Putamen (tissue), 1 donor: ENCODE results near the gene CDC42SE2.
"Not testable (repeated sequence)": the region's sequence is repeated elsewhere in the genome, so short reads cannot be mapped to it uniquely, and the experiment has no call there.

Source experiments
- DNase-seq: peaks from one replicate; pipeline ENCODE4 v3.0.0-alpha.2; 2016; ENCODE audit warnings: low spot score

CDC42SE2 gene

DNA sequence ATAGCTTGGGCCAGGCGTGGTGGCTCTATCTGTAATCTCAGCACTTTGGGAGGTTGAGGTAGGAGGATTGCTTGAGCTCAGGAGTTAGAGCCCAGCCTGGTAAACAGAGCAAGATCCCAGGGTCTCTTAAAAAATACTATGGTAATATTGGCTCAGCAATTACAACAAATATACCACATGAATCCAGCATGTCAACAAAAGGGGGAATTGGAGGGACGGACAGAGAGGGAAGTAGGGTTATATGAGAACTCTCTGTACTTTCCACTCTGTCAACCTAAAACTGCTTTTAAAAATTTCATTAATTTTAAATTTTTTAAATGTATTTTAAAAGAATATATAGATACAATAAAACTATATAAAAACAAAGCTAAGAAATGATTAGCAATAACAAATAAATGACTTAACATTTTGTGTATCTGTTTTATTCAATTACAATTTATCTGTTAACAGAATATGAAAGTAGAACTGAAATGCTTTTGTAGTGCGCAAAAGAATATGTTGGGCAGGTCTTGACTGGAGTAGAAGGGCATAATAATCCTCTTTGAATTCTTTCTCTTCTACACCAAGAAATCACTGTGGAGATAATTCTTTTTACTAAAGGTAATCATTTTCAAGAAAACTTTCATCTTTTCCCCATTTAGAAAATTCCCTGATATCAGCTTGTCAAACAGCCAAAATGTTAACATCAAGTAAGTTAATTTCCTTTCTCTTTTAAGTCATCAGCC is 12.9 kb upstream of the CDC42SE2 start:
- DNase-seq = no peak

- DNase-seq = peak; percentile 31
These were observed 11.1 kb upstream of the CDC42SE2 start for GRCh38 chr5:131252824-131253171.

- not testable (repeated sequence) for DNase-seq
These were observed 9.8 kb upstream of the CDC42SE2 start for GRCh38 chr5:131254025-131254424.

DNA sequence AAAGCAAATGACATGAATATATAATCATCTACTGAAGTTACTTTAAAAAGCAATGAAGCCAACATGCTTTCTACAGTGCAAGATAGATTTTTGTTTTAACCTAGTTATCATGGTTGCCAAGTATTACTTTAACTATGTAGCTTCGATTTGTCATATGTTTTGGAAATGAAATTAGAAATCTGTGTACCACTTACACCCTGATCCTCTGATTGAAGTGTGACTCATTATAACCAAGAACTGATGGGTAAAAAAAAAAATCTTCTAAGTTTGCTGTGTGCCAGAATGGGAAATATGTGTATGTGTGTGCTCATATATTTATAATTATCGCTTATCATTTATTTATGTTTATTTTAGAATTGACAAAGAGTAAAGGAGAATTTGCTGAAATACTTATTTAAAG is 9.1 kb upstream of the CDC42SE2 start:
- no peak for DNase-seq

DNA sequence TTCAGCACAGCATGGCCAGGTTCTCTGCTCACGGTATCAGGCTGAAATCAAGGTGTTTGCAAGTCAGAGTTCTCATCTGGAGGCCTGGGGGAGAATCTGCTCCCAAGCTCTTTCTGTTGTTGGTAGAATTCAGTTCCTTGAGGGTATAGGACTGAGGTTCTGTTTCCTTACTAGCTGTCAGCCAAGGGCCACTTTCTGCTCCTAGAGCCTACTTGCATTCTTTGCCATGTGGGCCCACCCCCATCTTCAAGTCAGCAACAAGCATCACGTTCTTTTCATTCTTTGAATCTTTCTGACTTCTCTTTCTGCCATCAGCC is 7.4 kb upstream of the CDC42SE2 start:
- no peak for DNase-seq

GRCh38 chr5:131258733-131259132 is 5.1 kb upstream of the CDC42SE2 start:
- no peak for DNase-seq

DNA sequence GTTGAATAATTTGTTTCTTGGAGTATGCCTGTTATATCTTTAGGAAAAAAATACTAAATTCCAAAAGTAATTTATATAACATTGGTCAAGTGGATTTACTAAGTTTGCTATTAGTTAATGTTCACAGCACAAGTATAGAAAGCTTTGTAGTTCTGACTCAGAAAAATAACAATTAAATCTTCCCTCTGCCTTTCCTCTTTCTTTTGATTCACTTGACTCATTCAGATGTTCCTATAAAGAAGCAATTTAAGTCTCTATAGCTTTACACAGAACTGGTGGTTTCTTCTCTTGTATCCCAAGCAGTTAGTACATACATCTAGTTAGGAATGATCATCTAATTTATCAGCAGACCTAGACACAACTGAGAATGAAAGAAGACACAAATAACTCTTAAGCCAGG is 4.5 kb upstream of the CDC42SE2 start:
- DNase-seq = no peak

DNA sequence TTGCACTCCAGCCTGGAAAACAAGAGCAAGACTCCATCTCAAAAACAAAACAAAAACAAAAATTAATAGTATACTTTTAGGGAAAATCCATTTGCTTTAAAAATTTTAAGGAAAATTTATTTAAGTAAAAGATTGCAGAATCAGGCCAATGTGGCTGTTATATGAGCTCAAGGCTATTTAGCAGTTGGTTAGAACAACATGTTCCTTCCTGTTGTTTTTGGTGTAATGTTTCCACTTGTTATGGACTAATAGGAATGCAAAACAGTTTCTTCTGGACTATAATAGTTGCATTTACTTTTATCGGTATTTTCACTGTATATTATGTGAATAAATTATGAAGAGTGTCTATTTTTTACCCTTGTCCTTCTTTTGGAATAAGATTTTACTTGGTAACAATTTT is 3.0 kb upstream of the CDC42SE2 start:
- no peak for DNase-seq

DNA sequence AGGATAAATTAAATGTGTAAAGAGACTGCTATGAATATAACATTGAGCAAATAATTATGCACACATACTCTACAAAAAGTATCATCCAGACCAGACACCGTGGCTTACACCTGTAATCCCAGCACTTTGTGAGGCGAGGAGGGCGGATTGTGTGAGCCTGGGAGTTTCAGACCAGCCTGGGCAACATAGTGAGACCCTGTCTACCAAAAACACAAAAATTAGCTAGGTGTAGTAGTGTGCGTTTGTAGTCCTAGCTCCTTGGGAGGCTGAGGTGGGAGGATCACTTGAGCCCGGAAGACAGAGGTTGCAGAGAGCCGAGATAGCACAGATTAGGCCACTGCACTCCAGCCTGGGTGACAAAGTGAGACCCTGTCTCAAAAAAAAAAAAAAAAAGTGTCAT is 2.4 kb upstream of the CDC42SE2 start:
- DNase-seq = no peak

GRCh38 chr5:131262953-131263541 is 806 bp upstream of the CDC42SE2 start:
- DNase-seq = no peak

- peak; percentile 39 for DNase-seq
These were observed 722 bp downstream of the CDC42SE2 start for GRCh38 chr5:131264451-131265099.

DNA sequence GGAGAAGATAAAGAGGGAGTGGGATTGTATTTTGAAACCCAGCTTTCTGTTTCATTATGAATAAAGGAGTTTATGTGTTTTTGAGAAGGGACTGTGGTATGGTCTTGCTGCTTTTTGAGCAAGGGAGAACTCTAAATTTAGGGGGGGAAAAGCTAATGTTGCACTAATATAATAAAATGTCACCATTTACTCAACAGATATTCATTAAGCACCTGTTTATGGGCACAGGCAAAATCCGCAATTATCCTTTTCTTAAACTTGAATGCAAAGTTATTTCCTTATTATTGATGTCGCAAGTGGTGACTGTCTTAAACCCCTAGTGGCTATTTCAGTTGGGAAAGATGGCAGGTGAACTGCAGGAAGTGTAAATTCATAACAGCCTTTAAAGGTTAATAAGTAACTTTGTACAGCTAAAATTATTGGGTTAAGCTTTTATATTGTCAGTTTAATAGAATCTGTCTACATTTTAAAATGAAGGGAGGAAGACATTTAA is 1.5 kb downstream of the CDC42SE2 start:
- DNase-seq = no peak

GRCh38 chr5:131266370-131267060 is 2.7 kb downstream of the CDC42SE2 start:
- DNase-seq = no peak

- DNase-seq = no peak
These were observed 5.0 kb downstream of the CDC42SE2 start for GRCh38 chr5:131268758-131269370.

DNA sequence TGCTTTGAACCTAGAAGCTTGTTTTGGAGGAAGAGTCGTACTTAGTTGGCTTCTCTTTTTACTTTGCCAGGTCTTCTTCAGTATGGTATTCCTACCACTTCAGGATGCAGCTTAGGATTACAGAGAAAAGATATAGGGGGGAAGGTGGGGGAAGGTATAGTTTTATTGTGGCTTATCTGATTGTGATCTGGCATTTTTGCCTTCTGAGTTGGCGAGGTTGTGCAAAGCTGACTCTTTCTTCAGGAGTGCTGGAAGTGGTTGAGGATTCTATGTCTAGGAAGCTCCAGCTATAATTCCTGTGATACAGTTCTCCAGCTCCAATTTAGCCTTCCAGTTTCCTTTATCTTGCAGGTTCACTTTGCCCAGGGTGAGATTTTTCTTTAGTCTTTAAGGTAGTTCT is 7.0 kb downstream of the CDC42SE2 start:
- no peak for DNase-seq

- not testable (repeated sequence) for DNase-seq
These were observed 8.0 kb downstream of the CDC42SE2 start for GRCh38 chr5:131271888-131272287.

DNA sequence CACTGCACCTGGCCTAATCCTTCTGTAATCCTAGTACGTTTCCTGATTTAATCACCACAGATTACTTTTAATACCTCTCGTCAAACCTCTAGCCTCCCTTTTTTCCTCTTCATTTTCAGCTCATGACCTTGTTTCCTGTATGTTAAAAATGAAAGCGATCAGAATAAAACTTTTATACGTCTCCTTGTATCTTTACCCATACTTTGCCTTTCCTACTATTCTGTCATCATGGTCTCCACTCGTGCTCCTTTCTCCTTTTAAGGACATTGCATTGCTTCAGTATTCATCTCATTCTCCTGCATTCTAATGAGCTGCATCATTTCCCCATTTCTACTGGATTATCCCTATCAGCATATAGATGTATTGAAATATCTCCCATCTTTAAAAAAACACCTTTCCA is 8.5 kb downstream of the CDC42SE2 start:
- no peak for DNase-seq

DNA sequence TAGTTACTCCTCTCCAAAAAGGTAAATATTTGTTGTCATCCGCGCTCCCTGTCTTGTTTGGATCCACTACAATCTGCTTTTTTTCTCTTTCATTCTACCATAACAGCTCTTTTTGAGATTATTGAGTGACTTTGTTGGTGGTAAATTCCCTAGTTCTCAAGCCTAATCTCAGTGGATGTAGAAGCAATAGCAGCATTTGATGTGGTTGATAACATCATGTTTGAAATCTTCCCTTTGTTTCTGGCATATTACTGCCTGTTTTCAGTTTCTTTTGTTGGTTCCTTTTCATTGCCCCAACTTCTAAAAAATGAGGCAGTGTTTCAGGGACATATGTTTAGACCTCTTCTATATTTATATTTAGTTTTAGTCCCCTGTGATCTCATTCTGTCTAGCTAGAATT is 8.9 kb downstream of the CDC42SE2 start:
- no peak for DNase-seq

DNA sequence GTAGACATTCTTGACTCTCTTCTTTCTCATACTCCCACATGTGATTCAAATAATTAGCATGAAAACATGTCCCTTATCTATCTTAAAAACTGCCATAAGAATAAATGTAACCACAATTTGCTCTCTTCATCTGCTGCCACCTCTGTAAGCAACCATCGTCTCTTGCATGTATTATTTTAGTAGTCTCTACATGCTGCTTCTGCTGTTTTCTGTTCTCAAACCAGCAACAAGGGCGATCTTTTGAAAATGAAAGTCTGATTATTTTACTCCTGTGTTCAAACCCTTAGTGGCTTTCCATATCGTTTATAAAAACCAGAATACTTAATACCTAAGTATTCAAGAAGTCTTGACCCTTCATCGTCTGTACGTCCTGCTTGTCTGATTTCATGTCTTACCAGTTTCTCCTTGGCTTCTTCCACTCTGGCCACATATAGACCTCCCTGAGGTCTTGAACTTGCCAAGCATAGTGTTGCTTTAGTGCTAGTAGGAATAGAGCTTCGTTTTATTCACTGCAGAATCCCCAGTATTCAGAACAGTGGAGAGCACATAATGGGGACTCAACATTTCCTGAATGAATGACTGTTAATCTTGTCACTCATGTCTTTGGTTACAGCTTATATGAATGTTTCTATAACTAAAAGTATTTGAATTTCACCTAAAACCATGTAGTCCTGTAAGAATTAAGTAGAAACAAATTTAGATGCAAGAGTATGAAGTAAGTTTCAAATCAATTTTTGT is 10.6 kb downstream of the CDC42SE2 start:
- no peak for DNase-seq

DNA sequence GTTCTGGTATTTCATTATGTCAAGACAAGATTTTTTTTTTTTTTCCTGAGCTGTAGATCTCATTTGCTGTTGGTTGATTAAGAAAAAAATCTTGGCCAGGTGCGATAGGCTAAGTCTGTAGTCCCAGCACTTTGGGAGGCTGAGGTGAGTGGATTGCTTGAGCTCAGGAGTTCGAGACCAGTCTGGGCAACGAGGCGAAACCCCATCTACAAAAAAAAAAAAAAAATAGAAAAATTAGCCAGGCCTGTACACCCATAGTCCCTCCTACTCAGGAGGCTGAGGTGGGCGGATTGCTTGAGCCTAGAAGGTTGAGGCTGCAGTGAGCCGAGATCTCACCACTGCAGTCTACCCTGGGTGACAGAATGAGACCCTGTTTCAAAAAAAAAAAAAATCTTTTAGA is 12.2 kb downstream of the CDC42SE2 start:
- no peak for DNase-seq

DNA sequence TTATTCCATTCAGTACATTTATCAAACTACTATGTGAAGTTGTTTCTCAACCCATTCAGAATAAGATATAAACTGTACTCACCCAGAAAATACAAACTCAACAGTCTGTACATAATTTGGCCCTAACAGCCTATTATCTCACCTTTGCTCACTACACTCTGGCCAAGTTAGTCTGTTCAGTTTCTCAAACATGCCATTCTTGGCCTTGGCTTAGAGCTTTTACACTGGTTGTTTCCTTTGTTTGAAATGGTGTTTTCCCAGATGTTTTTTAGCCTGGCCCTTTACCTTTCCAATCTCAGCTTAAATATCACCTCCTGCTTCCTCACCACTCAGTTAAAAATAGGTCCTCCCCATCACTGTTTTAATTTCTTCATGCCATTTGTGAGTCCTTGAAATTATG is 13.6 kb downstream of the CDC42SE2 start:
- DNase-seq = no peak
